A549 (cell line): Measurements from ENCODE around the gene RBM18. TPM values are rescaled to one million over a fixed set of nuclear protein-coding genes. Genes with fewer than 3 reads are reported as not detected.

Source experiments
- ATAC-seq, 2 experiments: fragments of 200-7000 bp in 1 of 2; fragments of >200 bp in 1 of 2; cut with Nextera tagmentation in 1 of 2; cut with Tn5 transposase in 1 of 2; 3 replicates each; pipeline versions ENCODE4 v1.8.0 to v1.9.1; 2018 to 2020; ENCODE audit warnings: mild to moderate bottlenecking in 1 of 2, moderate library complexity in 1 of 2
- CTCF ChIA-PET: fragments of 300-600 bp; sonication (Branson Sonifier 250); formaldehyde crosslinking; extraction: SDS; loops from one replicate; lab custom pipeline; 2021; ENCODE audit warnings: antibody characterized with exemption, inconsistent platforms; lab: Yijun Ruan, JAX
- POLR2A ChIA-PET: fragments of 350-600 bp; formaldehyde crosslinking; extraction: SDS; loops from one replicate; lab custom pipeline; 2021; ENCODE audit warnings: antibody characterized with exemption, inconsistent platforms; lab: Yijun Ruan, JAX
- DNase-seq, 2 experiments: peaks; one replicate each; pipeline versions ENCODE4 v3.0.0 to v3.0.0-alpha.2; 2011 to 2016; ENCODE audit warnings: low read depth in 1 of 2, low spot score in 1 of 2
- FAIRE-seq: peaks from 2 replicates; lab custom pipeline; 2011; peaks lifted over from hg19 to GRCh38; lab: Jason Lieb, UNC
- H3K27ac ChIP-seq, 2 experiments: fragments of >200 bp; sonication (Bioruptor Twin); formaldehyde crosslinking; 3 replicates each; pipeline ENCODE4 v1.5.1; 2016 to 2017
- H3K4me1 ChIP-seq: fragments of >200 bp; sonication (Bioruptor Twin); formaldehyde crosslinking; 3 replicates; pipeline ENCODE4 v1.6.1; 2016
- H3K4me2 ChIP-seq: fragments of >200 bp; sonication (Bioruptor Twin); formaldehyde crosslinking; 3 replicates; pipeline ENCODE4 v1.6.1; 2016
- H3K4me3 ChIP-seq: fragments of >200 bp; sonication (Bioruptor Twin); formaldehyde crosslinking; 3 replicates; pipeline ENCODE4 v1.5.1; 2016
- H3K9me3 ChIP-seq: fragments of >200 bp; sonication (Bioruptor Twin); formaldehyde crosslinking; 3 replicates; pipeline ENCODE4 v1.6.1; 2016
- CBX8 ChIP-seq: fragments of 200-600 bp; sonication (generic); IDR thresholded peaks from 2 replicates; pipeline ENCODE4 v1.6.1; 2016
- CEBPB ChIP-seq, 2 experiments: fragments of >200 bp in 1 of 2; sonication (Bioruptor Twin) in 1 of 2; formaldehyde crosslinking in 1 of 2; IDR thresholded peaks; 2 replicates each; pipeline ENCODE4 v1.6.1; 2012 to 2016
- CHD4 ChIP-seq: fragments of 200-600 bp; sonication (generic); IDR thresholded peaks from 2 replicates; pipeline ENCODE4 v1.6.1; 2016; ENCODE audit warnings: antibody characterized with exemption, mild to moderate bottlenecking, borderline replicate concordance
- E2F6 ChIP-seq: IDR thresholded peaks from 2 replicates; pipeline ENCODE4 v1.6.1; 2012; ENCODE audit warnings: low read depth, borderline replicate concordance
- EHMT2 ChIP-seq: fragments of 200-600 bp; sonication (generic); IDR thresholded peaks from 2 replicates; pipeline ENCODE4 v1.6.1; 2016; ENCODE audit warnings: antibody characterized with exemption, low read depth, mild to moderate bottlenecking, moderate library complexity
- HDAC2 ChIP-seq: fragments of 200-600 bp; sonication (generic); IDR thresholded peaks from 2 replicates; pipeline ENCODE4 v1.6.1; 2016
- HEYL ChIP-seq: fragments of 250-450 bp; sonication (Bioruptor Pico); IDR thresholded peaks from 2 replicates; pipeline ENCODE4 v1.8.0; 2021; ENCODE audit warnings: mild to moderate bottlenecking, moderate library complexity
- HOXA7 ChIP-seq: fragments of 250-450 bp; sonication (Bioruptor Pico); IDR thresholded peaks from 2 replicates; pipeline ENCODE4 v1.5.0; 2020; ENCODE audit warnings: mild to moderate bottlenecking, moderate library complexity
- HOXB5 ChIP-seq: fragments of 250-450 bp; sonication (Bioruptor Pico); IDR thresholded peaks from 2 replicates; pipeline ENCODE4 v1.5.0; 2020; ENCODE audit warnings: mild to moderate bottlenecking, moderate library complexity
- JUN ChIP-seq, 2 experiments: fragments of >200 bp; sonication (Bioruptor Twin); formaldehyde crosslinking; IDR thresholded peaks; 2 replicates in 1 of 2; 3 replicates in 1 of 2; pipeline ENCODE4 v1.6.1; 2016 to 2017
- JUNB ChIP-seq: fragments of >200 bp; sonication (Bioruptor Twin); formaldehyde crosslinking; IDR thresholded peaks from 2 replicates; pipeline ENCODE4 v1.6.1; 2016
- MAFK ChIP-seq: fragments of 450-650 bp; IDR thresholded peaks from 2 replicates; pipeline ENCODE4 v1.6.1; 2014; ENCODE audit not compliant: partially characterized antibody
- MYC ChIP-seq: IDR thresholded peaks from 2 replicates; pipeline ENCODE4 v1.6.1; 2012; ENCODE audit warnings: mild to moderate bottlenecking, inconsistent platforms, low read length, improper control_type of control experiment, borderline replicate concordance
- PBX3 ChIP-seq: IDR thresholded peaks from 2 replicates; pipeline ENCODE4 v1.6.1; 2012
- RFX5 ChIP-seq: fragments of 450-650 bp; IDR thresholded peaks from 2 replicates; pipeline ENCODE4 v1.7.1; 2014; ENCODE audit warnings: antibody characterized with exemption, mild to moderate bottlenecking, moderate library complexity
- TP53 ChIP-seq: fragments of 250-450 bp; sonication (Bioruptor Pico); IDR thresholded peaks from 2 replicates; pipeline ENCODE4 v1.5.0; 2021; ENCODE audit warnings: mild to moderate bottlenecking, moderate library complexity
- USF2 ChIP-seq: fragments of 450-650 bp; IDR thresholded peaks from 2 replicates; pipeline ENCODE4 v1.6.1; 2014; ENCODE audit warnings: antibody characterized with exemption
- ZC3H11A ChIP-seq: fragments of 450-650 bp; IDR thresholded peaks from 2 replicates; pipeline ENCODE4 v1.6.1; 2014; ENCODE audit warnings: antibody characterized with exemption, mild to moderate bottlenecking
- WGBS: methylation state at CpG from one replicate; pipeline ENCODE4 v1.1.6; 2017; ENCODE audit errors: missing lambda C conversion rate; 5-methylcytosine and 5-hydroxymethylcytosine counted together
- polyA plus RNA-seq, 4 experiments: library from polyadenylated mRNA; depleted of rRNA in 3 of 4; stranded (reverse); fragments of >200 nt; fragmentation: RNase III in 1 of 4; extraction: RNeasy Plus Mini Kit Qiagen cat#74134 plus additional on column Dnase treatment in 1 of 4; gene quantifications; 2 replicates in 3 of 4; 3 replicates in 1 of 4; pipeline ENCODE4 v1.2.3, GENCODE V29; 2011 to 2017
- TF ChIP-seq, protein P1 (sequence below): fragments of 250-450 bp; sonication (Bioruptor Pico); IDR thresholded peaks from 2 replicates; pipeline ENCODE4 v1.5.0; 2020; ENCODE audit warnings: low read depth, mild to moderate bottlenecking, moderate library complexity
- TF ChIP-seq, protein P2 (sequence below): IDR thresholded peaks from 2 replicates; pipeline ENCODE4 v1.6.1; 2012
- TF ChIP-seq, protein P3 (sequence below): fragments of >200 bp; sonication (Bioruptor Twin); formaldehyde crosslinking; IDR thresholded peaks from 3 replicates; pipeline ENCODE4 v1.5.1; 2016

The RBM18 gene
- polyA plus RNA-seq, 2 of the 4 experiments (the other 2 are of a cell fraction) = 13.8 to 52.3 TPM

DNA sequence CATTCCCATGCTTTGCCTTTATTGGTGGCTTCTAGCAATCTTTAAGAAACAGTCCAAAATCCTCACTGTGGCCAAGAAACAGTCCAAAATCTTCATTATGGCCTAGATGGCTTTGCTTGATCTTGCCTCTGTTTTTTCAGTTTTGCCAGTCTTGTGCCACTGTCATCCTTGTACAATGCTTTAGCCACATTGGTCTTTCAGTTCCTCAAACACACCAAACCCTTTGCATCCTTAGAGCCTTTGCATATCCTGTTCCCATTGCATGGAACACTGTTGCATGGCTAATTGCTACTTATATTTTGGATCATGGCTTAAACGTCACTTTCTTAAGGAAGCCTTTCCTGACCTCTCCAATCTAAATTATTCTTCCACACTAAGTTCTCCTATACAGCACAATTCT, 22.1 kb upstream of the RBM18 start:
- ATAC-seq (no peak), FAIRE-seq (no peak), DNase-seq (no peak)
- no peaks in the 10 kb centered on the region for H3K9me3 ChIP-seq
- WGBS = 82% methylated on average over 1 of the region's 1 CpG
- no peak overlapping the region for H3K4me2 ChIP-seq
- H3K27ac ChIP-seq = no peak overlapping the region
- no peaks in the 10 kb centered on the region for H3K4me1 ChIP-seq
- ChIA-PET POLR2A (no interaction called here), CTCF (interaction anchor here (1.0 kb wide), 1 partner anchor 44 kb away, joined by 3 read pairs; no protein-coding TSS in a partner anchor)
- H3K4me3 ChIP-seq = no peak overlapping the region
- TF ChIP-seq CEBPB (IDR thresholded peaks at IDR 0.05) = no peak
- no peak for TF ChIP-seq JUN (IDR thresholded peaks at IDR 0.05)
- TF ChIP-seq EHMT2 = no peak

GRCh38 chr9:122281368-122281767, 16.7 kb upstream of the RBM18 start:
- FAIRE-seq = no peak
- ATAC-seq = no peak
- WGBS = 91% methylated on average over 5 of the region's 5 CpGs
- no peak for TF ChIP-seq MAFK
- CTCF ChIA-PET = interaction anchor here (0.6 to 1.9 kb wide), 2 partner anchors 69 to 158 kb away, joined by 3 to 5 read pairs; no protein-coding TSS in a partner anchor
- Histone ChIP-seq H3K27ac (no peak overlapping the region), H3K4me2 (no peak overlapping the region), H3K9me3 (peaks cover 15% of the 10 kb centered on the region), H3K4me1 (no peaks in the 10 kb centered on the region), H3K4me3 (no peak overlapping the region)
- no peak for DNase-seq
- POLR2A ChIA-PET = no interaction called here

- Histone ChIP-seq H3K4me3 (no peak overlapping the region), H3K27ac (no peak overlapping the region), H3K9me3 (peaks cover 27% of the 10 kb centered on the region), H3K4me2 (no peak overlapping the region), H3K4me1 (no peaks in the 10 kb centered on the region)
- ATAC-seq (no peak), DNase-seq (no peak), FAIRE-seq (no peak)
- ChIA-PET CTCF (interaction anchor here (1.2 kb wide), 1 partner anchor 12 kb away, joined by 3 read pairs; the partner anchor contains the start of genes MRRF and RBM18), POLR2A (interaction anchor here (0.7 kb wide), 2 partner anchors 13 to 551 kb away, joined by 3 read pairs; partner anchors contain the start of genes MRRF and RBM18)
- no peak for TF ChIP-seq CBX8
- no peak for TF ChIP-seq E2F6
- TF ChIP-seq MAFK = no peak
- no peak for TF ChIP-seq PBX3
- no peak for TF ChIP-seq USF2
- no peak for TF ChIP-seq HOXB5
- no peak for TF ChIP-seq HEYL
- TF ChIP-seq, protein P1, sequence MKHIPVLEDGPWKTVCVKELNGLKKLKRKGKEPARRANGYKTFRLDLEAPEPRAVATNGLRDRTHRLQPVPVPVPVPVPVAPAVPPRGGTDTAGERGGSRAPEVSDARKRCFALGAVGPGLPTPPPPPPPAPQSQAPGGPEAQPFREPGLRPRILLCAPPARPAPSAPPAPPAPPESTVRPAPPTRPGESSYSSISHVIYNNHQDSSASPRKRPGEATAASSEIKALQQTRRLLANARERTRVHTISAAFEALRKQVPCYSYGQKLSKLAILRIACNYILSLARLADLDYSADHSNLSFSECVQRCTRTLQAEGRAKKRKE (CRISPR knock-in tag) = no peak
- no peak for TF ChIP-seq HOXA7 (CRISPR knock-in tag)
- TF ChIP-seq, protein P2, sequence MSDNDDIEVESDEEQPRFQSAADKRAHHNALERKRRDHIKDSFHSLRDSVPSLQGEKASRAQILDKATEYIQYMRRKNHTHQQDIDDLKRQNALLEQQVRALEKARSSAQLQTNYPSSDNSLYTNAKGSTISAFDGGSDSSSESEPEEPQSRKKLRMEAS = no peak
- TF ChIP-seq ZC3H11A = no peak
- no peak for TF ChIP-seq TP53
- TF ChIP-seq JUN (IDR thresholded peaks at IDR 0.05) = no peak
- TF ChIP-seq RFX5 = no peak
- WGBS = 96% methylated on average over 10 of the region's 10 CpGs
Measured at GRCh38 chr9:122277285-122277897, 12.8 kb upstream of the RBM18 start.

DNA sequence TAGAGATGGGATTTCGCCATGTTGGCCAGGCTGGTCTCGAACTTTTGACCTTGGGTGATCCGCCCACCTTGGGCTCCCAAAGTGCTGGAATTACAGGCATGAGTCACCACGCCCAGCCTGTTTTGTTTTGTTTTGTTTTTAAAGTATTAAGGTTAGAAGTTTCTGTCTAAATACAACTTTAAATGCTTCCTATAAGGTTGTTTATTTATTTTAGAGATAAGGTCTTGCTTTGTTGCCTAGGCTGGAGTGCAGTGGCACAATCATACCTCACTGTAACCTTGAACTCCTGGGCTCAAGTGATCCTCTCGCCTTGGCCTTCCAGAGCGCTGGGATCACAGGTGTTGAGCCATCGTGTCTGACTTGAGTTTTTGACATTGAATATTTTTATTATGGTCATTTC, 11.5 kb upstream of the RBM18 start:
- no peaks in the 10 kb centered on the region for H3K4me1 ChIP-seq
- ChIA-PET CTCF (no interaction called here), POLR2A (no interaction called here)
- H3K9me3 ChIP-seq = peaks cover 27% of the 10 kb centered on the region
- H3K4me2 ChIP-seq = no peak overlapping the region
- H3K4me3 ChIP-seq = no peak overlapping the region
- ATAC-seq (no peak), FAIRE-seq (no peak), DNase-seq (no peak)
- H3K27ac ChIP-seq = no peak overlapping the region
- WGBS = 88% methylated on average over 7 of the region's 7 CpGs
- TF ChIP-seq JUNB (no peak), HDAC2 (no peak), HOXA7 (CRISPR knock-in tag) (no peak), CHD4 (no peak), MYC (no peak)
- TF ChIP-seq, protein P3, sequence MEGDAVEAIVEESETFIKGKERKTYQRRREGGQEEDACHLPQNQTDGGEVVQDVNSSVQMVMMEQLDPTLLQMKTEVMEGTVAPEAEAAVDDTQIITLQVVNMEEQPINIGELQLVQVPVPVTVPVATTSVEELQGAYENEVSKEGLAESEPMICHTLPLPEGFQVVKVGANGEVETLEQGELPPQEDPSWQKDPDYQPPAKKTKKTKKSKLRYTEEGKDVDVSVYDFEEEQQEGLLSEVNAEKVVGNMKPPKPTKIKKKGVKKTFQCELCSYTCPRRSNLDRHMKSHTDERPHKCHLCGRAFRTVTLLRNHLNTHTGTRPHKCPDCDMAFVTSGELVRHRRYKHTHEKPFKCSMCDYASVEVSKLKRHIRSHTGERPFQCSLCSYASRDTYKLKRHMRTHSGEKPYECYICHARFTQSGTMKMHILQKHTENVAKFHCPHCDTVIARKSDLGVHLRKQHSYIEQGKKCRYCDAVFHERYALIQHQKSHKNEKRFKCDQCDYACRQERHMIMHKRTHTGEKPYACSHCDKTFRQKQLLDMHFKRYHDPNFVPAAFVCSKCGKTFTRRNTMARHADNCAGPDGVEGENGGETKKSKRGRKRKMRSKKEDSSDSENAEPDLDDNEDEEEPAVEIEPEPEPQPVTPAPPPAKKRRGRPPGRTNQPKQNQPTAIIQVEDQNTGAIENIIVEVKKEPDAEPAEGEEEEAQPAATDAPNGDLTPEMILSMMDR = no peak
